D721Med (cell line): ENCODE results near the gene CYB5D1.
A peak's percentile ranks its signal among the peaks of the same experiment; 100 is the strongest.

Experiments used
- DNase-seq: peaks from one replicate; pipeline ENCODE4 v3.0.0; 2011; ENCODE audit warnings: low spot score; ENCODE audit not compliant: insufficient read length
- FAIRE-seq: peaks from 2 replicates; lab custom pipeline; 2011; peaks lifted over from hg19 to GRCh38; lab: Jason Lieb, UNC
- CTCF ChIP-seq: IDR thresholded peaks from 2 replicates; pipeline ENCODE4 v1.5.1; 2012; ENCODE audit warnings: mild to moderate bottlenecking, control low read depth; ENCODE audit not compliant: insufficient read depth; ENCODE audit errors: missing control alignments

CYB5D1 gene

GRCh38 chr17:7846063-7846735 lies 11.6 kb upstream of the CYB5D1 start:
- TF ChIP-seq CTCF: no peak
- FAIRE-seq: no peak
- no peak for DNase-seq

DNA sequence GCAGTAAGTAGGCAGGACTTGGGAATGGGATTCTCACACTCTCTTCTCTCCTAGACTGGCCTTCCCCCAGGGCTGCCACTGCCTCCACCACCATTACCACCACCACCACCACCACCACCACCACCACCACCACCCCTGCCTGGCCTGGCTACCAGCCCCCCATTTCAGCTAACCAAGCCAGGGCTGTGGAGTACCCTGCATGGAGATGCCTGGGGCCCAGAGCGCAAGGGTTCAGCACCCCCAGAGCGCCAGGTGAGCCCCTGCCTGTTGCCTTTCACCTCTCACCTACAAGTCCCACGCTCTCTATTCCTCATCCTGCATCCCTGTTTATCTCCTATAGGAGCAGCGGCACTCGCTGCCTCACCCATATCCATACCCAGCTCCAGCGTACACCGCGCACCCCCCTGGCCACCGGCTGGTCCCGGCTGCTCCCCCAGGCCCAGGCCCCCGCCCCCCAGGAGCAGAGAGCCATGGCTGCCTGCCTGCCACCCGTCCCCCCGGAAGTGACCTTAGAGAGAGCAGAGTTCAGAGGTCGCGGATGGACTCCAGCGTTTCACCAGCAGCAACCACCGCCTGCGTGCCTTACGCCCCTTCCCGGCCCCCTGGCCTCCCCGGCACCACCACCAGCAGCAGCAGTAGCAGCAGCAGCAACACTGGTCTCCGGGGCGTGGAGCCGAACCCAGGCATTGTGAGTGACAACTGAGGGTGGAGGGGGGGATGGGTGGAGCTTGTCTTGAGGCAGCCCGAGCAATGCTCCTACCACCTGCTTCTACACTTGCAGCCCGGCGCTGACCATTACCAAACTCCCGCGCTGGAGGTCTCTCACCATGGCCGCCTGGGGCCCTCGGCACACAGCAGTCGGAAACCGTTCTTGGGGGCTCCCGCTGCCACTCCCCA lies 10.8 kb upstream of the CYB5D1 start:
- DNase-seq (no peak), FAIRE-seq (no peak)
- no peak for TF ChIP-seq CTCF

DNA sequence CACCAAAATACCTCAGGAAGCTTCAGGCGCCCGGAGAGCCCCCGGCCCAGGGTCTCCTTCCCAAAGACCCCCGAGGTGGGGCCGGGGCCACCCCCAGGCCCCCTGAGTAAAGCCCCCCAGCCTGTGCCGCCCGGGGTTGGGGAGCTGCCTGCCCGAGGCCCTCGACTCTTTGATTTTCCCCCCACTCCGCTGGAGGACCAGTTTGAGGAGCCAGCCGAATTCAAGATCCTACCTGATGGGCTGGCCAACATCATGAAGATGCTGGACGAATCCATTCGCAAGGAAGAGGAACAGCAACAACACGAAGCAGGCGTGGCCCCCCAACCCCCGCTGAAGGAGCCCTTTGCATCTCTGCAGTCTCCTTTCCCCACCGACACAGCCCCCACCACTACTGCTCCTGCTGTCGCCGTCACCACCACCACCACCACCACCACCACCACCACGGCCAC lies 9.6 kb upstream of the CYB5D1 start:
- DNase-seq (no peak), FAIRE-seq (no peak)
- no peak for TF ChIP-seq CTCF

DNA sequence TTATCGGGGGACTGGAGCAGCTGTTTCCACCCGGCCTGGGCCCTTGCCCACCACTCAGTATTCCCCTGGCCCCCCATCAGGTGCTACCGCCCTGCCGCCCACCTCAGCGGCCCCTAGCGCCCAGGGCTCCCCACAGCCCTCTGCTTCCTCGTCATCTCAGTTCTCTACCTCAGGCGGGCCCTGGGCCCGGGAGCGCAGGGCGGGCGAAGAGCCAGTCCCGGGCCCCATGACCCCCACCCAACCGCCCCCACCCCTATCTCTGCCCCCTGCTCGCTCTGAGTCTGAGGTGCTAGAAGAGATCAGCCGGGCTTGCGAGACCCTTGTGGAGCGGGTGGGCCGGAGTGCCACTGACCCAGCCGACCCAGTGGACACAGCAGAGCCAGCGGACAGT lies 9.1 kb upstream of the CYB5D1 start:
- no peak for FAIRE-seq
- TF ChIP-seq CTCF: no peak
- DNase-seq: no peak

GRCh38 chr17:7849130-7849750 lies 8.6 kb upstream of the CYB5D1 start:
- no peak for TF ChIP-seq CTCF
- peak; percentile 7 for DNase-seq
- FAIRE-seq: no peak

DNA sequence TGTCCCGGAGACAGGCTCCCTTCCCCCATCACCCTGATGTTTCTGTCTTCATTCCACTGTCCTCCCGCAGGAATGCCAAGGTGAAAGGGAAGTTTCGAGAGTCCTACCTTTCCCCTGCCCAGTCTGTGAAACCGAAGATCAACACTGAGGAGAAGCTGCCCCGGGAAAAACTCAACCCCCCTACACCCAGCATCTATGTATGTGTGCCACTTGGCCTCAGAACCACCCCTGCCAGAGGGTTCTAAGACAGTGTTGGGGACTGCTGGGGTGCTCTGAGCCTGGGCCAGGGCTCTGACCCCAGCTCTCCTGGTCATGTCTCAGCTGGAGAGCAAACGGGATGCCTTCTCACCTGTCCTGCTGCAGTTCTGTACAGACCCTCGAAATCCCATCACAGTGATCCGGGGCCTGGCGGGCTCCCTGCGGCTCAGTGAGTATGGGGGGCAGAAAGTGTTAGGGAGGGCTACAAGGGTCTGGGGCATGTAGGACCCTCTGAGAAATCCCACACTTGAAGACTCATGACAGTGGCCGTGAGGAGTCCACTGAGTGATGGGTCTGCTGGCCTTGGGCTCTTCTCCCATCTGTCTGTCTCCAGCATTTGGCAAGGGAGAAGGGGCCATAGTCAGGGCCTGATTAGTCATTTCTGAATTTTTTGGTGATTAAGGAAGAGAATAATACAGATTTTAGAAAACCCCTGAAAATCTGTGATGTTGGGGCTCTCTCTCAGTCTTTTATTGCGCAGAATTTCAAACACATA lies 7.9 kb upstream of the CYB5D1 start:
- FAIRE-seq (no peak), DNase-seq (peak; percentile 1)
- TF ChIP-seq CTCF: no peak
